ENCODE measurements around the gene SUGCT. TPM values are rescaled to one million over a fixed set of nuclear protein-coding genes. Genes with fewer than 3 reads are reported as not detected.
"Not testable (repeated sequence)": the region's sequence is repeated elsewhere in the genome, so short reads cannot be mapped to it uniquely, and the experiment has no call there.

The SUGCT gene
- total RNA-seq, 1 donor from 2014 or later = 5.2 TPM

DNA sequence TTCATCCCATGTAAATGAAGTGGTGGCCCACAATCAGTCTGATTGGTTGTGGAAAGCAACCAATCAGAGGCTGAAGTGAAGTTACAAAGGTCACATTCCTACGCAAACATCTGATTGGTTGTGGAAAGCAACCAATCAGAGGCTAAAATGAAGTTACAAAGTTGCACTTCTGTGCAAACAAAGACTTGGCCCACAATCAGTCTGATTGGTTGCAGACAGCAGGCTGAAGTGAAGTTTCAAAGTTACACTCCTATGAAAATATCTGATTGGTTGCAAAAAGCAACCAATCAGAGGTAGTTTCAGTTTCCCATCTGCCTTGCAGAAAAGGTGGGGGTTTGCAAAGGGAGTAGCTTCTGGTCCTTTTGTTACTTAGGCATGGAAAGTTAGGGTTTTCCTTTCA lies 492.6 kb downstream of the SUGCT start:
- not testable (repeated sequence) for DNase-seq

DNA sequence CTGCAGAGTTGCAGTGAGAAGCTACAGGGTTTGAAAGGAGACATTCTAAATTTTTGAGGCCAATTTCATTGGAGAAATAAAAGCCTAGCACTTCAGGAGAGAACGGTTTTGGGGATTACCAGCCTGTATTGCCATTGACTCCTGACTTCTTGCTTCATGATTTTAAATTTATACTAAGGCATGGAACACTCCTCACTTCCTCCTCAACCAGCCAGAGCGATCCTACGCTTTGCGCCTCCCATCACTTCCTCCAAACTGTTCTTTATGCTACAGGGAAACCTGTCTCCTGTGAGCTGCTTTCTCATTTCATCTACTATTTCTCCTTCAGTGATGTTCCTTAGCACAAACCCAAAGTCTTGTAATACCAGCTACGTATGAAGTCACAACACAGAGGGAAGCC lies 495.1 kb downstream of the SUGCT start:
- DNase-seq = no peak

DNA sequence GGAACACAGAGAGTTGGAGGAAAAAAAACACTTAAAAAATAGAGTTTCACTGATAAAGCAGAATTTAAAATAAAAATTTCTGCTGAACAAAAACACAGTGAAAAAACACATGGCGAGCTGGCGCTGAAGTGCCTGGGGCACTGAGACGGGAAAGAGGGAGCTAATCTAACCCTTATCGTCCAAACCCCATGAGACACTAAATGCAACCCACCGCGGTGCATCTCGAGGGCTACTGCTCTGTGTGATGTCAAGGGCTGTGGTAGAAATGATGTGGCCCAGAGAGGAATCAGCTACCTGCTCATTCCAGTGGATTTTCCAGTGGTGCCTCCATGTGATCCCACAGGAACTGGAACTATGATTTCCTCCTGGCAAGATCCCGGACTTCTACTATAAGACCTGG lies 499.3 kb downstream of the SUGCT start:
- no peak for DNase-seq

DNA sequence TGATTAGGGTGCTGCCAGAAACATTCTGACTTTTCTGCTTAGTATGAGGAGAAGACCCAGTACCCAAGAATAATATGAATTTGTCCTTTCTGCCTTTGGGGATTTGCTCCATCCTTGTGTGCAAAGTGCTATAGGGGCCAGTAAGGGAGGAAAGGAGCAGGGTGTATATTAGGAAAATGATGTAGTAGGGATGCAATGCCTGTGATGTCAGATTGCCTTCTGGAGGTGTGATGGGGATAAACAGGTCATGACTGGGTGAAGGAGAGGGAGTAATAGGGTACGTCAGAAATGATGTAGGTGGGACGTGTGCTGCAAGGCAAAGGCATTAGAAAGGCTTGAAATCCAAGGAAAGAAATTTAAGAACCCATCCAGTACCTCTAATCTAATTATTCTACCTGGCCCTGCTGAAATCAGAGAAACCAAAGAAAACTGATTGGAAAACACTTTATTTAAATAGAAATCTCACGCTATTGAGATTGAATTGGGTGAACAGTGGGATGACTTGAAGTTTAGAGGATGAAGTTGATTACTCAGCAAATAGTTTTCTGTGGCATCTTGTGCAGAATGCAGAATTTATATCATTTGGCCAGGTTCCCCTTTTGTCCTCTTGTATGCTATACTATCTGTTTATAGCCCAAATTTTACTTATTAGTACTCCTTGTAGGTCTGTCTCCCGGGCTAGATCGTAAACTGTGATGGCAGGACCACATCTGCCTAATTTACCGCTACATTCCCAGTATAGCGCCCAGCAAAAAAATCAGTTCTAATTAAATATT lies 503.9 kb downstream of the SUGCT start:
- no peak for DNase-seq

DNA sequence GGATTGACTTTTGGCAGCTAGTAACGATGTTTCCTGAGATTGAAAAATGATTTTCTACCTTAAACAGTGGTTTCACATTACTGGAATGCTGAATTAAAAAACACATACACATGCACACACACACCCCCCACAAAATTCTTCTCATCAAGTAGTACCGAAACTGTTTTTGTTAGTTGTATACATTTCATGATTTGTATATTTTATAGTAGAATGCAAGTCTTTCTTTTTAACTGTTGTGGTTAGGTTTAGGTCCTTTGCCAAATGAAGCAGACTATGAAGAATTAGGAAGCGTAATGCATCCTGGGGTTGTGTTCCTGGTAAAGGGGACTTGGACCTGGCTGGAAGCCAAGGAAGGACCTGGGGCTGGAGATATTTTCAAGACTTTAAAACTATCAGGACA lies 505.8 kb downstream of the SUGCT start:
- no peak for DNase-seq

DNA sequence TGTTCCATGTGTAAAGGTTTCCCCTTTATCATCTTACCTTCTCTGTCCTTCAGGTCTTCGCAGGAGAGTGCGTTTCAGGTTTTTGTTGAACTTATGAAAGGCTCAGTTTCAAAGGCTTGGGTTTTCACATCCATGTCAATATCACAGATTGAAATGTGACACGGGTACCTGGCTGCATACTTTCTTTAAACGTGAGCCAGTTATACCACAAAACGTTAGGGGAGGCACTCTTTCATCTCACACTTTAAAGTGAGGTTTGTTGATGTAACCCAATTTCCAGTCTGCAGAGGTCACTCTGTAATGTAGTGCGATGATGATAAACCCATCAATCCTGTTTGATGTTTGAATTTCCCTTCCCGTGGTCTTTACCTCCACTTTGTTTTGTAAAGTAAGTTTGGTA lies 506.9 kb downstream of the SUGCT start:
- DNase-seq = no peak

DNA sequence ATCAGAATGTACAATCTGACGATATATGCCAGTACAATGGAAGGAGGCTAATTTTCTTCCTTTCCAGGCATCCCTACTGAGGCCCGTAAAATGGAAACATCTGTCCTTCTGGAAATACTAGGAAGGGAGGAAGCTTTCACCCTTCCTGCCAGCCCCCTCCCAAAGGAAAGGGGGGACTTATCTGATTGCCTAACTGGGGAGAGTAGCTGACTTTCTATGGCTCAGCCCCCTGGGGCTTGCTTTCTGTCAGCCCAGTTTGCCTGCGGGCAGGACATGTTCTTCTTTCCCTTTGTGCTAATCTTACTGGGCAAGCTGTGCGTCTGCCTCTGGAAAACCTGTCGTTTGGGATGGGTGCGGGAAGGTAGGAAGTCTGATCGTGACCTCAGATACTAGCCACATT lies 508.9 kb downstream of the SUGCT start:
- DNase-seq = no peak

DNA sequence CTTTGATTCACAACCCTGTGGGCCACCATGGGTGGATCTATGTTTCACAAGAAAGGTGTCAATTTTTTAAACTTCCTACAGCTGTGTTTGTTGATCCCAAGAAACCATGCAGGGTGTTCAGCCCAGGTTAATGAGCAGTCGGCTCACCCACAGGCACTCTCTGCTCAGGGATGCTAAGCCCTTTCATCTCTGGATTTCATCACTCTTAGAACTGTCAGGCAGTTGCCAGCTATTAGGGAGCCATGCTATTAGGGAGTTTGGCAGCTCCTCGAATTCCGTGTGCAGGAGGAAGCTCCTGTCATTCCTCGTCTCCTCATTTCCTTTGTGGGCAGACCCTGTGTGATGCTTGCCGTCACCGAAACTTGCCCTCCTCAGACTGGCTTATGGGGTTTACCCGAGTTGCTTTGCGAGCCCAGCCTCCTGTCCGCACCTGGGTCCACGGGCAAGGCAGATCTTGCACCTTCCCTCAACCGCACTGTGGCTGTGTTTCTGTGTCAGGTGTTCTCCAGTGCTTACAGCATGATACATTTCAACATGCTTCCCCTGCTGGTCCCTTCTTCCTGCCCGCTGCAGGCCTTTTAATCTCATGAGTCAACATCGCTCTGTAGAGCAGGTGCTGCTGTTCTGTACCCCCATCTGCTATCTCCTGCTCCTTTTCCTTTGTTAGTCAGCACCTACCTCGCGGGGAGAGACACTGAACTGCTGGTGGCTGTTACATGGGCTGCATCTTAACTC lies 509.8 kb downstream of the SUGCT start:
- DNase-seq = no peak

DNA sequence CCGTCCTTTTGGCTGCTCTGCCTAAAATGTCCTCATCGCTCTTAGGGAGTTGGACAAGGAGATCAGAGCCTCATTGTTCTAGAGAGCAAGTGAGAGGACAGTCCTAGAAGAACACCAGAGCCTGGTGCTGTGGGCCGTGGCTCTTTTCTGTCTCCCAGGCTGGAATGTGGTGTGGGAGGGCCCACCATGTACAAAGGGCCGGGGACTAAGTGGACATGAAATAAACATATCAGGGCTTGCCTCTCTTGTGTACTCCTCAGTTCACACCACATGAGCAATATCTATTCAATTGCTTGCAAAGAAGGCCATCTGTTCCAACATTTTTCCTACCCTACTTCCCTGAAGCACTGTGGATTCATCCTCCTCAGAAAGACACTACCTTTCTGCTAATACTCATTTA lies 510.4 kb downstream of the SUGCT start:
- no peak for DNase-seq

DNA sequence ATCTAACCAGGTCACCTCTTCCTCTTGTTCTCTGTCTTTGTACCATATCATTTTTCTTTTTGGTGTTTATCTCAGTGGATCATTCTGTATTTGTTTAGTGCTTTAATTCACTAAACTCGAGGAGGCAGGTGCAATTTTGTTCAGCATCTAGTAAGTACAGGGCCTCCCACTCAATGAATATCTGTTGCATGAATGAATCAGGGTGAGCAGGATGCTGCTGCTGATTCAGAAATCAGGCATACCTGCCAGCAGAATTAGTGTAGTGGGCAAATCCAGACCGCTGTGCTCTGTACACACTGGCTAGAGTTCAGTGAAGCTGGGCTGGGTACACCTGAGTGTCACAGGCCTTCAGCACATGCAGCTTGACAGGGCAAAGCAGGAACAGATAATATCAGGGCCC lies 511.9 kb downstream of the SUGCT start:
- no peak for DNase-seq

DNA sequence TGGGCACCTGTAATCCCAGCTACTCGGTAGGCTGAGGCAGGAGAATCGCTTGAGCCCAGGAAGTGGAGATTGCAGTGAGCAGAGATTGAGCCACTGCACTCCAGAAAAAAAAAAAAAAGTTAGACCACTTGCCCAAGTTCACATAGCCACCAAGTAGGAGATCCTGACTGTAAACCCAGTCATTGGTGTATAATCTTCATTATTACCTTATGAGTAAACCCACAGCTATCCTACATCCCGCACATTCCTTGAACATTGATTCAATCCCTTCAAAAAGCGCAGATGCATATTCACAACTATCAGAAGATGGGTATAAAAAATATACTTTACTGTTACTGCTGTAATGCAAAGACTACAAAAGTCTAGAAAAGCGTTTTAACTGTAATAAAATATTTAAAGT lies 512.9 kb downstream of the SUGCT start:
- DNase-seq = no peak

DNA sequence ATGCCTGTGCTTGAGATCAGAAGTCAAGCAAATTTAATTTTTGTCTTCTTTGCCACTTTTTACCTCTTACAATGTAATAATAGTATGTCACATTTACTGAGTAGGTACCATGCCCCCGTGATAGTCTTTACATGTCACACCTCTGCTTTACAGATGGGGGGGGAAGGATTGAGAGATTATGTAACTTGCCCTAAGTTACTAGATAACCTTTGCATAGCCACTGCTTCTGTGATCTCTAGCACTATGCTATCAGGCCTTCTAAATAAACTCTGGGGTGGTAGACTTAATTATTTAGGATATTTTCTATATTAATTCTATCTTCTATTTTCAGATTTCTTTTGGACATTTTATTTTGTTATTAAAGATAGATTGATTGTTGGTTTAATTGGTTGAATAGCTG lies 514.4 kb downstream of the SUGCT start:
- DNase-seq = no peak

DNA sequence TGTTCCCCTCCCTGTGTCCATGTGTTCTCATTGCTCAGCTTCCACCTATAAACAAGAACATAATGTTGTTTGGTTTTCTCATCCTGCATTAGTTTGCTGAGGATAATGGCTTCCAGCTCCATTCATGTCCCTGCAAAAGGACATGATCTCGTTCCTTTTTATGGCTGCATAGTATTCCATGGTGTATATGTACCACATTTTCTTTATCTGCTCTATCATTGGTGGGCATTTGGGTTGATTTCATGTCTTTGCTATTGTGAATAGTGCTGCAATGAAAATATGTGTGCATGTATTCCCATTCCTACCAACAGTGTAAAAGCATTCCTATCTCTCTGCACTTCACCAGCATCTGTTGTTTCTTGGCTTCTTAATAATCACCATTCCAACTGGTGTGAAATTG lies 516.1 kb downstream of the SUGCT start:
- not testable (repeated sequence) for DNase-seq

DNA sequence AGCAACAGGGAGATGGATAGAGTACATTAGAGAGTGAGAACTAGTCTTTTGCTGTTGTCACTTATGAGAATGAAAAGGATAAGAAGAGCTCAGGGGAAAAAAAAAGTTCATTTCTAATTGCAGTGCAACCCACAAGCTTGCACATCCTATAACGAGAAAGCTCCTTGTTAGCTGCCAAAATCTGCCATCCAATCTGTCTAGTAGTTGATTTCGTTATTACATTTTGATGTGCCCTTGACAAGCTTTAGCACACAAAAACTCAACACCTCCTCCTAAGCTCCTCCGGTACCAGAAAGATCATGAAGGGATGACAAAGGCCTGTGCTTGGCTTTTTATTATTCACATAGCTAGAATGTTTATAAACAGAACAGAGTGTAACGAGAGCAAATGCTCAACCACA lies 519.4 kb downstream of the SUGCT start:
- no peak for DNase-seq

DNA sequence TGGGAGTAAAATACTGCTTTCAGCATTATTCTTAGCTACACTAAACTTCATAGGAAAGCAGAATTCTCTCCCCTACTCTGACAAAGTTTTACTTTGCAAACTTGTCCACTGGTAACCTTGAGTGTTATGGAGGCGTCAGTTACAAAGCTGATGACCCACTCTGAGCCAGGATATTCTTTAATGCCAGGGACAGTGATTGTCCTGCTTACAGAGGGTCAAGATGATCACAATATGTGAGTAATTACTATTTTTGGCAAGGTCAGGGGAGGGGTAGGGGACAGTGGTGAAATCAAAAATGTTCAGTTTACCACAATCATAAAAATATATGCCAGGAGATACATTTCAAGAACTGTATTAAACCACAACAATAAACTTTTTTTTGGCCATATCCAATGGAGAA lies 520.6 kb downstream of the SUGCT start:
- DNase-seq = no peak

DNA sequence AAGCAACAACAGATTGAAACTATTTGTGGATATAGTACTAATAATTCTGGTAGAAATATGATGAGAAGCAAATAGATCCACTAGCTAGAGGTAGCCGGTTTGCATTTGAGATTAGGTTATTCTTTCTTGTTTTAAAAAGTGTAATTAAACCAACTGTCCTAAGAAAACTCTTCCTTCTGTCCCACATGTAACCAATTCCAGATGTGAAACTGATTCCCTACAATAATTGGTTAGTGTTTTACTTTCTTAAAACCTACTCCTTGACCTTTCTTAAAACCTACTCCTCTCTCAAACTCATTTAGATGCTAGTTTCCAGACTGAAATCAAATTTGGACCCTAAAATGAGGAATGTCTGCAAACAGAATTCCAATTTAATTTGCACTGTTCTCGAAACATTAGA lies 521.5 kb downstream of the SUGCT start:
- no peak for DNase-seq

DNA sequence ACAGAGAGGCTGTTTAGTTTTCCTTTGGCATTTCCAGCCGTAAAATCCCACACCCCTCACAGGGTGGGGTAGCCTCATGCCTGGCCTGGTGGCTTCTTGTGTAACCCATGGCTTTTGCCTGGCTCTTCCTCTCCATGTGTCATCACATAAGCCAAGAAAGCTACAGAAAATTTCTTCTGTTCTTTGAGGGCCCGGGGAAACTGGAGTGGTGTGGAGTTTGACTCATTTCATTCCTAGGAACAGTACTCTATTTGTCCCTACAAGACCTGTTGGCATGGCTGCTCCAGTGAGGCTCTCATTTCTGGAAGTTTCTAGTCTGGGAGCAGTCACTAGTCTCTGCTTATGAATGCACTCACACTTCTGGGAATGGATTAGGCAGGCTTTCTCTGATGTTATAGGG lies 523.9 kb downstream of the SUGCT start:
- no peak for DNase-seq

DNA sequence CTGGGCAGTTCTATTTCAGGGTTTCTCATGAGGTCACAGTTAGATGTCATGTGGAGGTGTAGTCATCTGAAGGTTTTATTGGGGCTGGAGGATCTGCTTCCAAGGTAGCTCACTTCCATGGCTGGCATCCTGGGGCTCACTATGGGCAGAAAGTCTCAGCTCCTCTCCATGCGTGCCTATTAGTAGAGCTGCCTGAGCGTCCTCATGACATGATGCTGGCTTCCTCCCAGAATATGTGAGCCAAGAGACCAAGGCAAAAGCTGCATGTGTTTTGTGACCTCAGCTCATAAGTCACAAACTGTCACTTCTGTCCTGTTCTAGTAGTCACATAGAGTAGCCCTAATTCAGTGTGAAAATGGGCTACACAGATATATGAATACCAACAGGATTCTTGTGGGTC lies 524.4 kb downstream of the SUGCT start:
- peak; percentile 2 for DNase-seq

DNA sequence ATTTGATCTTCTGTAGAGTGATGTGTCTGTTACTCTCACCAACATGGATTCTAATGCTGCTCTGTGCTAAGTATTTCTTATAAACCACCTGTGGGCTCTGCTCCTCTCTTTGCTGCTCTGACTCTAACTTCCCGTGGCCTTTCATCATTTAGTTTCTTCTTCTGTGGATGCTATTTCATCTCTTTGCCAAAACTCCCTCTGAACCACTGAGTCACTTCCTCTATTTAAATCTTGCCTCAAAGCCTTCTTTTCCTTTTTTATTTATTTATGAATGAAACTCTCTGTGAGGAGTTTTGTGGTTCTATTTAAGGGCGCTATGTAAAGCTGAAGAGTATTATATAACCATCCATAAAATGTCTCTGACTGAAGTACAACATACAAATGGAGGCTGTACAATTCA lies 538.5 kb downstream of the SUGCT start:
- DNase-seq = no peak

DNA sequence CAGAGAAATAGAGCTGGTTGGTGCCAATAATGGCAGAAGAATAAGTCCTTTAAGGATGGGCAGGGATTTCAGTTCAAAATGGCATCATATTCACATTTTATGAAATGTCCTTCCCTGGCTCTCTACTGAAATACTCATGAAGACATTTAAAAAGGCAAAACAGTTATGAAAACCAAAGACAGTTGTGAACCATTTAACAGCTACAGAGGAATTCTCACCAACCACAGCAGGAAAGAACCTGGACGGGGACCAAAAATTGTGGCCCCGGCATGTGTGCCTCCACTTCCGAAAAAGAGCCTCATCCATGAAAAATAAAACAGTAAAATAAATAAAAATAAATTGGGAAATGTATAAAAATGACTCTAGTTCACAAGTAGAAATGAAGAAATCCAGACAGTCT lies 539.5 kb downstream of the SUGCT start:
- no peak for DNase-seq

DNA sequence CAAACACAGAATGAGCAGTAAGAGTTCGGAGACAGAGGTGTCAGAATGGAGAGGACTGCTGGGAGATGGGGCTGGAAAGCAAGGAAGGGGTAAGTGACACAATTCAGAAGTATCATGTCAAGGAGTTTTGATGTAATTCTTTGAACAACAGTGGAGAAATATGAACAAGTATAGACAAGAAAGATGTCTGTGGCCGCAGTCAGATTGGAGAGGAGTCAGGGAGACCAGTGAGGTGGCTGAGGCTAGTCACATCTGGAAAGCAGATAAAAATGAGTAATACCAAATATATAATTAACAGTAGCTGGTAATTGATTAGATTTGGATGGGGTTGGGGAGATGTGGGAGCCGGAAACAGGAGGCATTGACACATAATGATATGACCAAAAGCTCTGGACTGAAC lies 540.9 kb downstream of the SUGCT start:
- DNase-seq = no peak

DNA sequence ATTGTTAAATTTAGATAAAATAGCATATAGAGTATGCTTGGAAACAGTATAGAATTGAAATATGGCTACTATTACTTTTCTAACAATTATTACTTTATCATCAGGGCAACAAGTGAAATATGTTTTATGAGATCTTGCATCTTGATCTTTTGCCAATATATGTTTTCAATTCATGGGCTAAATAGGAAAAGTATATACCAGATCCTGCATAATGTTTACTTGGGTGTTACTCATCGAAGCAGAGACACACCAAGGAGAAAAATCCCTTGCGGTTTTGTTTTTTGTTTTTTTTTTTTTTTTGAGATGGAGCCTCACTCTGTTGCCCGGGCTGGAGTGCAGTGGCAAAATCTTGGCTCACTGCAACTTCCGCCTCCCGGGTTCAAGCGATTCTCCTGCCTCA lies 541.4 kb downstream of the SUGCT start:
- no peak for DNase-seq

DNA sequence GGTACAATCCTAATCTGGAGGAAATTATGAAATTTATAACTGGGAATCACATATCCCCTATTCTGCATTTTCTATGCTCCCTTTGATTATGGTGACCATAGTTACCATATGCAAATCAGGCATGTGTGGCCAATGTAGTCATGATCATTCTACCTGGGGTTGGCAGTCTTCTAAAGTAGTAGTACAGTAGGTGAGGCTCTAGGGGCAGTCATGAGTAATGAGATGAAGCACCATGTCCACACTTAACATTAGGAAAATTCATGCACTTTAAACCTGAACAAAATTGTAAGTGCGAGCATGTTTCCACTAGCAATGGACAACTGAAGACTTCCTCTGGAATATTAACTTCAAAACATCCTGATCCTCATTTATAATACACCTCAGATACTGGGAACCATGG lies 545.9 kb downstream of the SUGCT start:
- DNase-seq = no peak

DNA sequence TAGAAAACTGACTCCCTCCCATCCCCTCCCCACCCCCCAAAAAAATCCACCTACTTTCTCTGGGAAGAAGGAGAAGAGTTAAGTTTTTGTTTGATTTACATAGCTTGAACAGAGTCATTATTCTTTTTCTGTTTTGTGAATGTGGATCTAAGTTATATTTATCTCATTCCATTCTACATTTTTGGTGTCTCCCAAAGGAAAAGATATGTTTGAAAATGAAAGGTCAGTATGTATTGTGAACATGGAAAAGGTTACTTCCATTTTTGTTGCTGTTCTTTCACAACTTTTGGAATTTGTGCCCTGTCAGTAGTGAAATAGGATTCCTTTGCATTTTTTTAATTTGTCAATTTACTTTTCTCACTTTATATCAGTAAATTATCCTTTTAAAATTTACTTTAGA lies 547.9 kb downstream of the SUGCT start:
- no peak for DNase-seq

Data from skin of body (tissue), 2 donors.